OCI-LY1 (cell line): ENCODE data around the gene TTC28.

ENCODE experiments used
- EZH2 ChIP-seq: fragments of 200-600 bp; sonication (generic), shearing (Covaris generic); IDR thresholded peaks from 2 replicates; pipeline ENCODE4 v1.8.0; 2017; ENCODE audit warnings: borderline replicate concordance, mixed run types, mild to moderate bottlenecking, antibody characterized with exemption, low read length, moderate library complexity, mixed read lengths
- TF ChIP-seq, protein P1 (sequence below): fragments of 200-600 bp; sonication (generic), shearing (Covaris generic); IDR thresholded peaks from 2 replicates; pipeline ENCODE4 v1.5.1; 2017; ENCODE audit warnings: mild to moderate bottlenecking, antibody characterized with exemption, low read length, moderate library complexity, mixed read lengths

DNA sequence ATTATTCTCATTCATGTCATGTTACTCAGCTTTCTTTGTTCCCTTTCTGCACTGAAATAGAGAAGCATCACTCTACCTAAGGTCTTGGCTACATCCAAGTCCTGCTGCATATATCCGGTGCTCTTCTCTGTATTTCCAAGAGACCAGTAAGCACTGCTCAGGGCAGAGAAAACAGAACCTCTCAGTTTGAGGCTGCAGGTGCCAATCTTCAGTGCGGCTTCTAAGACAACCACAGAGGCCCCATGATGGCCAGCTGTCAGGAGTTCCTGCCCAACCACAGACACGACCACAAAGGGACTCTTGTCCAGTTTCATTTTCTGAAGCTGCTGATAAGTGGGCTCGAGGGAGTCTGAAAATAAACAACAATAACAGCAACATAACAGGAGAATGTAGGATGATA, 382.1 kb downstream of the TTC28 start:
- no peak for TF ChIP-seq EZH2
- TF ChIP-seq, protein P1, sequence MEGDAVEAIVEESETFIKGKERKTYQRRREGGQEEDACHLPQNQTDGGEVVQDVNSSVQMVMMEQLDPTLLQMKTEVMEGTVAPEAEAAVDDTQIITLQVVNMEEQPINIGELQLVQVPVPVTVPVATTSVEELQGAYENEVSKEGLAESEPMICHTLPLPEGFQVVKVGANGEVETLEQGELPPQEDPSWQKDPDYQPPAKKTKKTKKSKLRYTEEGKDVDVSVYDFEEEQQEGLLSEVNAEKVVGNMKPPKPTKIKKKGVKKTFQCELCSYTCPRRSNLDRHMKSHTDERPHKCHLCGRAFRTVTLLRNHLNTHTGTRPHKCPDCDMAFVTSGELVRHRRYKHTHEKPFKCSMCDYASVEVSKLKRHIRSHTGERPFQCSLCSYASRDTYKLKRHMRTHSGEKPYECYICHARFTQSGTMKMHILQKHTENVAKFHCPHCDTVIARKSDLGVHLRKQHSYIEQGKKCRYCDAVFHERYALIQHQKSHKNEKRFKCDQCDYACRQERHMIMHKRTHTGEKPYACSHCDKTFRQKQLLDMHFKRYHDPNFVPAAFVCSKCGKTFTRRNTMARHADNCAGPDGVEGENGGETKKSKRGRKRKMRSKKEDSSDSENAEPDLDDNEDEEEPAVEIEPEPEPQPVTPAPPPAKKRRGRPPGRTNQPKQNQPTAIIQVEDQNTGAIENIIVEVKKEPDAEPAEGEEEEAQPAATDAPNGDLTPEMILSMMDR, result no peak
